PC-9 (cell line): Measurements from ENCODE around the gene HSBP1L1. TPM values are rescaled to one million over a fixed set of nuclear protein-coding genes. Genes with fewer than 3 reads are reported as not detected.

Source experiments
- BruUV-seq: library from RNA; stranded (reverse); fragments of 400-500 nt; replicated peaks from 2 replicates; lab custom pipeline; 2021; lab: Mats Ljungman, UMichigan
- CTCF ChIA-PET: fragments of 300-600 bp; sonication (Branson Sonifier 250); formaldehyde crosslinking; loops from one replicate; lab custom pipeline; 2022; ENCODE audit warnings: antibody characterized with exemption; lab: Charles Lee
- POLR2A ChIA-PET: fragments of 300-600 bp; sonication (Branson Sonifier 250); formaldehyde crosslinking; loops from one replicate; lab custom pipeline; 2022; ENCODE audit warnings: antibody characterized with exemption; ENCODE audit not compliant: unreplicated experiment; lab: Charles Lee
- DNase-seq, 2 experiments: peaks; one replicate each; pipeline versions ENCODE4 v3.0.0 to v3.0.0-alpha.2; 2015 to 2022; ENCODE audit warnings: mixed read lengths in 1 of 2
- H2AFZ ChIP-seq: fragments of 200-600 bp; sonication (generic); 2 replicates; pipeline ENCODE4 v1.8.1; 2017; ENCODE audit warnings: antibody characterized with exemption
- H3F3A ChIP-seq: fragments of 200-600 bp; sonication (generic); 2 replicates; pipeline ENCODE4 v1.8.1; 2017; ENCODE audit warnings: antibody characterized with exemption, mild to moderate bottlenecking, low read depth; ENCODE audit not compliant: insufficient read depth
- H3K27ac ChIP-seq: fragments of 200-600 bp; sonication (generic); 2 replicates; pipeline ENCODE4 v1.6.1; 2016; ENCODE audit warnings: mixed run types
- H3K27me3 ChIP-seq: fragments of 200-600 bp; sonication (generic); 2 replicates; pipeline ENCODE4 v1.6.1; 2016; ENCODE audit warnings: low read depth, mixed run types; ENCODE audit not compliant: insufficient read depth
- H3K36me3 ChIP-seq: fragments of 200-600 bp; sonication (generic); 2 replicates; pipeline ENCODE4 v1.6.1; 2016; ENCODE audit warnings: low read depth, mixed run types
- H3K4me1 ChIP-seq: fragments of 200-600 bp; sonication (generic); replicated peaks from 2 replicates; pipeline ENCODE4 v1.6.1; 2016; ENCODE audit warnings: mixed run types; ENCODE audit not compliant: insufficient read depth
- H3K4me2 ChIP-seq: fragments of 200-600 bp; sonication (generic); 2 replicates; pipeline ENCODE4 v1.6.1; 2017; ENCODE audit warnings: mixed run types
- H3K4me3 ChIP-seq: fragments of 200-600 bp; sonication (generic); 2 replicates; pipeline ENCODE4 v1.6.1; 2016; ENCODE audit warnings: mixed run types
- H3K79me2 ChIP-seq: fragments of 200-600 bp; sonication (generic); 2 replicates; pipeline ENCODE4 v1.6.1; 2017; ENCODE audit warnings: low read depth, mixed run types
- H3K9me2 ChIP-seq: fragments of 200-600 bp; sonication (generic); 2 replicates; pipeline ENCODE4 v1.8.1; 2017; ENCODE audit warnings: mild to moderate bottlenecking; ENCODE audit not compliant: insufficient read depth
- H3K9me3 ChIP-seq: fragments of 200-600 bp; sonication (generic); 2 replicates; pipeline ENCODE4 v1.8.1; 2016; ENCODE audit warnings: low read depth; ENCODE audit not compliant: insufficient read depth
- H4K20me1 ChIP-seq: fragments of 200-600 bp; sonication (generic); 2 replicates; pipeline ENCODE4 v1.8.1; 2017; ENCODE audit not compliant: insufficient read depth
- CTCF ChIP-seq: fragments of 200-600 bp; sonication (generic); conservative IDR thresholded peaks from 2 replicates; pipeline ENCODE4 v1.6.1; 2017; ENCODE audit warnings: mixed run types, antibody characterized with exemption, mild to moderate bottlenecking, moderate library complexity
- EZH2 ChIP-seq: fragments of 200-600 bp; sonication (generic); IDR thresholded peaks from 2 replicates; pipeline ENCODE4 v1.8.0; 2017; ENCODE audit warnings: antibody characterized with exemption, low read depth
- intact Hi-C: fragments of 100-400 bp; cut with micrococcal nuclease; formaldehyde crosslinking; loops from one replicate; pipeline ENCODE4 v1.10.0; 2022; ENCODE audit not compliant: unreplicated experiment
- total RNA-seq: library from RNA; stranded (reverse); gene quantifications from 2 replicates; pipeline ENCODE4 v1.2.3, GENCODE V29; 2021

The HSBP1L1 gene
- total RNA-seq, 1 experiment from 2014 or later: 41.5 TPM

DNA sequence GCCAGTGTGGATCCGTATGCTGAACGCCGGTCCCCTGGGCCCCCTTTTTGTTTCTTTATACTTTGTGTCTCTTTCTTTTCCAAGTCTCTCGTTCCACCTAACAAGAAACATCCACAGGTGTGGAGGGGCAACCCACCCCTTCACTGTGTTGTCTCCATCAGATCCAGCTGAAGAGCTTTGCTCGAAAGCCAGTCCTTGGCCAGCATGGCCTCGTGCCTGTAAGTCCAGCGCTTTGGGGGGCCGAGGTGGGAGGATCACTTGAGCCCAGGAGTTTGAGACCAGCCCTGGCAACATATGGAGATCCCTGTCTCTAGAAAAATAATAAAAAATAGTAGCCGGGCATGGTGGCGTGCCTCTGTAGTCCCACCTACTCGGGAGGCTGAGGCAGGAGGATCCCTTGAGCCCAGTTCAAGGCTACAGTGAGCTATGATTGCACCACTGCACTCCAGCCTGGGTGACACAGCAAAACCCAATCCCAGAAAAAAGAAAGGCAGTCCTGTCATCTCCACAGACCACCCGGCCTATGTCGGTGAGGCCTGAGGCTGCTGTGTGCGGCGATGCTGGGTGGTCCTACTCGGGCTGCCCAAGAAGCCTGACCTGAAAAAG, 3.4 kb upstream of the HSBP1L1 start:
- Histone ChIP-seq H3K4me2 (no peak overlapping the region), H3K9me3 (no peaks in the 10 kb centered on the region), H3K27ac (no peak overlapping the region), H3K4me3 (no peak overlapping the region), H3F3A (peaks cover 20% of the 10 kb centered on the region; the same call in 1 of the 2 replicates), H2AFZ (no peak overlapping the region), H3K36me3 (no peaks in the 10 kb centered on the region), H3K27me3 (no peaks in the 10 kb centered on the region), H3K4me1 (peaks cover 47% of the 10 kb centered on the region), H4K20me1 (no peaks in the 10 kb centered on the region), H3K9me2 (no peaks in the 10 kb centered on the region), H3K79me2 (peaks cover 15% of the 10 kb centered on the region; the same call in 1 of the 2 replicates)
- no peak for TF ChIP-seq CTCF
- TF ChIP-seq EZH2: no peak
- CTCF ChIA-PET: no interaction called here
- no peak for DNase-seq
- intact Hi-C loops: loop anchor here (5.0 kb wide), 1 partner anchor 169 kb away; no protein-coding TSS in a partner anchor
- POLR2A ChIA-PET: no interaction called here
- BruUV-seq: TSS peak; percentile 16

GRCh38 chr18:79961527-79962291, 2.7 kb upstream of the HSBP1L1 start:
- CTCF ChIA-PET: no interaction called here
- Histone ChIP-seq H3K4me3 (no peak overlapping the region), H3K9me3 (no peaks in the 10 kb centered on the region)

More at GRCh38 chr18:79961527-79962291, 2.7 kb upstream of the HSBP1L1 start:
- Histone ChIP-seq H3K4me1 (peaks cover 47% of the 10 kb centered on the region), H3K27me3 (no peaks in the 10 kb centered on the region), H3K36me3 (no peaks in the 10 kb centered on the region), H3K4me2 (peak overlapping the region; percentile 56), H3F3A (peaks cover 22% of the 10 kb centered on the region; the same call in 1 of the 2 replicates), H3K9me2 (no peaks in the 10 kb centered on the region), H3K27ac (no peak overlapping the region; the same call in 1 of the 2 replicates), H3K79me2 (peaks cover 22% of the 10 kb centered on the region), H4K20me1 (no peaks in the 10 kb centered on the region), H2AFZ (no peak overlapping the region)
- POLR2A ChIA-PET: interaction anchor here (0.6 to 1.1 kb wide), 2 partner anchors 10 to 26 kb away, joined by 14 to 25 read pairs; partner anchors contain the start of genes SLC66A2 and TXNL4A
- no TSS peak for BruUV-seq
- peak in 1 of 2 experiments; percentile 47 for DNase-seq
- intact Hi-C loops: loop anchor here (5.0 kb wide), 1 partner anchor 169 kb away; no protein-coding TSS in a partner anchor
- no peak for TF ChIP-seq CTCF
- TF ChIP-seq EZH2: no peak
